ENCODE measurements around the gene DDX59. TPM values are rescaled to one million over a fixed set of nuclear protein-coding genes. Genes with fewer than 3 reads are reported as not detected.

Gene DDX59
- total and polyA plus RNA-seq, 9 of the 15 experiments (the other 6 are each of a cell fraction or from before 2014, with no cell fraction given), result 8.3 to 30.4 (median 19.8) TPM

GRCh38 chr1:200708769-200709168 lies 39.1 kb upstream of the DDX59 start (continued):
- TF ChIP-seq NR0B1 (IDR thresholded peaks at IDR 0.05; ENCODE audit: partially characterized antibody), result no peak
- TF ChIP-seq POLR2AphosphoS5 (IDR thresholded peaks at IDR 0.05; ENCODE audit: control insufficient read depth, insufficient read depth, low read depth, low read length), result peak; percentile 36; the same call in 1 of the 2 replicates
- no peak for TF ChIP-seq ZNF764 (CRISPR knock-in tag; IDR thresholded peaks at IDR 0.05; ENCODE audit: low read depth)
- TF ChIP-seq DDX20 (tag; IDR thresholded peaks at IDR 0.05; ENCODE audit: low read depth), result no peak
- TF ChIP-seq NFIC (IDR thresholded peaks at IDR 0.05), result 0 out of 2 replicates have a peak, but pooled peaks have one; percentile 15
- peak; percentile 53; the same call in 1 of the 2 replicates for TF ChIP-seq NCOR1 (IDR thresholded peaks at IDR 0.05)
- TF ChIP-seq NEUROD1 (IDR thresholded peaks at IDR 0.05; ENCODE audit: borderline replicate concordance, low read depth, low read length, partially characterized antibody), result peak; percentile 48
- TF ChIP-seq ZBTB1 (CRISPR knock-in tag; IDR thresholded peaks at IDR 0.05; ENCODE audit: borderline replicate concordance, low read depth), result no peak
- TF ChIP-seq PURB (CRISPR knock-in tag; IDR thresholded peaks at IDR 0.05; ENCODE audit: low read depth), result no peak
- TF ChIP-seq MAFF (IDR thresholded peaks at IDR 0.05; ENCODE audit: low read length), result peak; percentile 36; the same call in 1 of the 2 replicates
- TF ChIP-seq TCF3 (CRISPR knock-in tag; IDR thresholded peaks at IDR 0.05), result peak; percentile 90
- peak; percentile 91 for TF ChIP-seq DPF2 (IDR thresholded peaks at IDR 0.05)
- TF ChIP-seq ZFP36 (IDR thresholded peaks at IDR 0.05; ENCODE audit: low read depth, low read length, partially characterized antibody), result no peak
- TF ChIP-seq PHTF2 (CRISPR knock-in tag; IDR thresholded peaks at IDR 0.05), result no peak
- peak in 1 of 2 experiments; percentile 23; a peak in 1 of 4 replicates for TF ChIP-seq TRIM24 (IDR thresholded peaks at IDR 0.05)
- no peak for TF ChIP-seq TBP (optimal IDR thresholded peaks at IDR 0.05; ENCODE audit: low read depth, low read length)
- no peak for TF ChIP-seq ZNF717 (CRISPR knock-in tag; IDR thresholded peaks at IDR 0.05)
- TF ChIP-seq RCOR1 (IDR thresholded peaks at IDR 0.05; ENCODE audit: borderline replicate concordance in 1 of 2, low read depth in 2 of 2, low read length in 2 of 2), result peak in 1 of 2 experiments; percentile 77; a peak in 1 of 4 replicates
- no peak for TF ChIP-seq FOXA1 (IDR thresholded peaks at IDR 0.05; ENCODE audit: borderline replicate concordance)
- TF ChIP-seq FOS (IDR thresholded peaks at IDR 0.05; ENCODE audit: extremely low read depth, insufficient read length), result peak; percentile 43
- peak; percentile 93 for TF ChIP-seq JUND (IDR thresholded peaks at IDR 0.05; ENCODE audit: borderline replicate concordance, low read depth, low read length)
- TF ChIP-seq JUND (tag; IDR thresholded peaks at IDR 0.05; ENCODE audit: borderline replicate concordance, low read depth, low read length), result peak; percentile 81; the same call in 2 of the 3 replicates
- TF ChIP-seq MAFK (IDR thresholded peaks at IDR 0.05; ENCODE audit: low read length), result peak; percentile 62
- peak; percentile 50 to 52; a peak in 2 of 4 replicates for TF ChIP-seq KDM1A (IDR thresholded peaks at IDR 0.05)
- TF ChIP-seq CCNT2 (IDR thresholded peaks at IDR 0.05; ENCODE audit: borderline replicate concordance, extremely low read depth, insufficient read length, low read depth, low read length), result no peak
- peak; percentile 81; the same call in 1 of the 2 replicates for TF ChIP-seq MYNN (IDR thresholded peaks at IDR 0.05)
- TF ChIP-seq MYNN (CRISPR knock-in tag; IDR thresholded peaks at IDR 0.05), result no peak
- no peak for TF ChIP-seq ETV5 (CRISPR knock-in tag; IDR thresholded peaks at IDR 0.05; ENCODE audit: low read depth)
- peak; percentile 81 for TF ChIP-seq CTBP1 (IDR thresholded peaks at IDR 0.05; ENCODE audit: borderline replicate concordance)
- peak; percentile 42; the same call in 1 of the 2 replicates for TF ChIP-seq NFE2 (IDR thresholded peaks at IDR 0.05; ENCODE audit: low read depth)
- peak; percentile 93 for TF ChIP-seq SMARCA4 (IDR thresholded peaks at IDR 0.05)
- TF ChIP-seq PPARD (CRISPR knock-in tag; IDR thresholded peaks at IDR 0.05), result no peak
- TF ChIP-seq PHF20 (IDR thresholded peaks at IDR 0.05; ENCODE audit: partially characterized antibody), result no peak
- 0 out of 4 replicates have a peak, but pooled peaks of 1 of the 2 experiments have one; percentile 33 for TF ChIP-seq HDAC1 (IDR thresholded peaks at IDR 0.05)

All from K562 (cell line).